GM21423 (cell line): ENCODE measurements around the gene VSX1.

ENCODE experiments used
- ATAC-seq: cut with Tn5 transposase; IDR thresholded peaks from one replicate; pipeline ENCODE4 v1.9.1; 2021; ENCODE audit warnings: mild to moderate bottlenecking, moderate library complexity; ENCODE audit not compliant: unreplicated experiment

VSX1 gene

DNA sequence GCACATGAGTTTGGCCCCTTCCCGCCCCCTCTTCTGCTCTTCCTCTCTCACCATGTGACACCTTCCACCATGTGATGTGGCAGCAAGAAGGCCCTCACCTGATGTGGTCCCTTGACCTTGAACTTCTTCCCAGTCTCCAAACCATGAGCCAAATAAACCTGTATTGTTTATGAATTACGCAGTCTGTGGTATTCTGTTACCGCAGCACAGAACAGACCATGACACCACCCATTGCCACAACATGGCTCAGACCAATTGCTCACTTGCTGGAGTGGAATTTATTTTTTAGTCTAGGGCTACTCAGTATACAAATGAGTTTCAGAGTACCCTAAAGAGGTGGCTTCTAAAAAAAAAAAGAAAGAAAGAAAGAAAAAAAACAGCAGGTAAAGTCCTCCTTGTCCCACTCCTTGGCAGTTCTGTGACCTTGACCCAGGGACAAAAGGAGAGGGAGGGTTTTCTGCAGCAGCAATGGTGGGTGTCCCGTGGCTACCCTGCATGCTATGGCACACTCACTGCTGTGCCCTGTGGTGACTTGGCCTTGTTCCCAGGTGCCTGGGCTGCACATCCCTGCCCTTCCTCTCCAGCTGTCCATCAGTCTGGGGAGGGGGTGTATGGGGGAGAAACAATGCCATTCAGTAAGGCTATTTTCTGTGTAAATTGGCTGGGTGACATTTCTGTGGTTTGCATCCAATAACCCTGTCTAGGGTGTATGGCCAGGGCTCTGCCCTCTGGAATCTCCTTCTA is 5.4 kb upstream of the VSX1 start:
- ATAC-seq = no peak

DNA sequence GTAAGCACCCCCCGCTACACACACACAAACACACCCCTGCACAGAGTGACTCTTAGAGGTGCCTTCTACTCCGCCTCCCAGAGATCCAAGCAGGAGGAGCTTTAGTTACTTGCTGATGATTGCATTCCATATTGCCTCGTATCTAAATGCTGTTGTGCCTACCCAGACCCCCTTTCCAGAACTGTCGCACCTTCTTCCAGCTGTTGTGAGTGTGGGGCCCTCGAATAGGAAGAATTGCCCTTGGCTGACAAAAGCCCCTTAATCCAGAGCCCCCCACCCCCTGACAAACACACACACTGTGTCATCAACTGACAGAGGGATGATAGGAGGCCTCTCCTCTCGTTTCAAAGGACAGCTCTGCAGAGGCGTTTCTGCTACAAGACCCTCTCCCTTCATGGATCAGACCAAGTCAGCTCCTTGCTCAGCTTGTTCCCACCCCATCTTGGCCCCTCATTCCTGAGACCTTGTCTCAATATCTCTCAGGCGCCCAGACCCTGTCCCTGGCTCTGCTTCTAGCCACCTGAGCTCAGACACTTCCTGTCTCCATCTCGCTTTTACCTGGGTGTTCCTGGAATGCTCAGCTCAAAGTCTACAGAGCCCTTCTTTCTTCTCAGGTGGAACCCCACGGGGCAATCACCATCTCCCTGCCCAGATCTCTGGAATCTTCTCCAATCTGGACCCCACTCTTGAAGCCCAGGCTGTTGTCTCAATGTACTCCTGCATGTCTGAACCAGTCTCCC is 4.0 kb upstream of the VSX1 start:
- ATAC-seq = no peak

DNA sequence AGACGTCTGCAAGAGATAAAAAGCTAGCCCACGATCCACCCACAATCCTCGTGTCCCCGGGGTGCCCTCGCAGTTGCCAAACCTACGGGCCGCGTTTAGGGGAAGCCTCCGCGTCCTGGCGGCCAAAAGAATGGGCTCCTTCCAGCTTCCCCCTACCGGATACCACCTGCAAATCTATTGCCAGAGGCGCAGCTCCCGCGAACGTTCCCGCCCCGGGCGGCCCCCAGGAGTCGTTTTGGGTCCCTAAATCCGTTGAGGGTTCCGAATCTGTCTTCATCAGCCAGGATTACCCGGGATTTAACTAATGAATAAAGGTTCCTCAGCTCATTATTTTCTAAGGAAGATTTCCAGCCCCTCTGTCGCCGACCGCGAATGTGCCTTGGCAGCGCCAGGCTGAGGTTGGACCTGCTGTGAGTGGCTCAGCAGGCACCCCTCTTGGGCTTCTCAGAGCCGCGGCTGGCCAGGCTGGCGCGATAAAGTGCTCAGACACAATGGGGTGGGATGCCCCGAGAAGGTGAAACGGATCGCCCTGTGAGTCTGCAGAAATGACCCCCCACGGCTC is 2.8 kb upstream of the VSX1 start:
- ATAC-seq = no peak

DNA sequence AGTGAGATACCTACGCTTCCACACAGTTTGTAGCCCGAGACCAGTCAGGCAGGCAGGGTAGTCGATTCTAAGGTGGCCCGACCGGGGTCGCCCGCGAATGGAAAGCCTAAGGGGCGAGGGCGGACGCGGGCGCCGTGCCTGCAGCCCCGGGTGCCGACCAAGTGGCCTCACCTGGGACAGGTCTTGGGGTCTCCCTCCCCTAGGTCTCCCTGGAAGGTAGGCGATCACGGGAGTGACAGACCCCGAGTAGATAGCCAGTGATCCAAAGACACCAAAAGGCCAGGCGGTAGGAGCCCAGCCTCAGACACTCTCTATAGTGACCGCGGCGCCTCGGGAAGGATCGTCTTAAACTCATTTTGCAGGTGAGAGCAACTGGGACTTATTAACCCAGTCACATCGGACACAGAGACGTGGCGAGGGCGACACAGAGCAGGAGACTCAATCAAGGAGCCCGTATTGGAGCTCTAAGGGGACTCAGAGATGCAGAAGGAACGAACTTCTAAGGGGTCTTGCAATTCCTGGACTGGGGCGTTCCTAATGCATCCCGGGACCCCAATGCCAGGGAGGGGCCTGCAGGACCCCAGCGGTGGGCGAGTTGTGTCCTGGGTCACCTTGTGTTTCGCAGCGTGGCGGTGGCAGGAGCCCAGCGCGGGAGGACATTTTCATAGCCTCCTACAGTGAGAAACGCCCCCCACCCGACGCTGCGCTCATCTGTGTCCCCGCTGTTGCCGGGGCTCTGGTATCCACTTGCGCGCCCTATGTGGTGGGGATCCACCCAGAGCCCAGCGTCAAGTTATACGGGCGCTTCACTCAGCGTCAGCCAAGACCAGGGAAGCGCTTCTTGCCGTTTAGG is 2.1 kb upstream of the VSX1 start:
- no peak for ATAC-seq

DNA sequence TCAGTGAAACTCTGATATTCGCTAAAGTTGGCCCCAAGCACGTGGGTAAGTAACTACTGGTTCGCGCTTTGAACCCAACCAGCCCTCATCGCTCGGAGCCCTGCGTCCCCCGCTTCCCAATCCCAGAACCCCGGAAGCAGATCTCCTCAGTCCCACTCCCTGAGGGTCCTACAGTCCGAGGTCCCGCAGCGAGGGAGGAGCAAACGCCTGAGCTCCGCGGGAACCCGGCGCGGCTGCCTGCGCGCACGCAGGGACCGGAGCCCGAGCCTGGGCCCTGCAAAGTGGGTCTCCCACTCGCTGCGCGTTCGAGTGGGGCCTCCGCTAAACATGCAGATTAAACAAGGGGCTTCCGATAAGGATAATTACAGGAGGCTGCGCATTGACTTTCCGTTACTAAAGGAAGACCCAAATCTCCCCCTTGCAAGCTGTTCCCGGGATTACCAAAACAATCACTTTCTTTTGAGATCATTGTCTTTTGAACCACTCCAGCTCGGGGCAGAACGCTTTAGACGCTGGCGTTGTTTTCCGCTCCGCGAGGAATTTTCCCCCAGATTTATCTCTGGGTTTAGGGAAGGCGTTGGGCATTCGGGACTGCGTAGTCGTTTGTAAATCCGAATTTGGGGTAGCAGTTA is 1.3 kb upstream of the VSX1 start:
- ATAC-seq = no peak

DNA sequence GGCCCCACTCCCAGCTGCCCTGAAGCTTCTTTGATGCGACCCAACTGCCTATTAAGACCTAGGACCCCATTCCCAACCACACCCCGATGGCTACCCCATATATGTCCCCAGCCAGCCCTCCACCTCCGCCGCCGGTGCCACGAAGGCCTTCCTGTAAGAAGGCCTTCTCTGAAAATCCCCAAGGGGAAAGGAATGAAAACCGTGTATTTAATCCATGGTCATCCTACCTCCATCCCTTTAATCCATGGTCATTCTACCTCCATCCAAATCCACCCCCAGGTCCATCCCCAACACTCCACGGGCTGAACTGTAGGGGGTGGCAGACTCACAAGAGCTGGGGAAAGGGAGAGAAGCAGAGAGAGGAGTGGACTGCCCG is 545 bp upstream of the VSX1 start:
- no peak for ATAC-seq

DNA sequence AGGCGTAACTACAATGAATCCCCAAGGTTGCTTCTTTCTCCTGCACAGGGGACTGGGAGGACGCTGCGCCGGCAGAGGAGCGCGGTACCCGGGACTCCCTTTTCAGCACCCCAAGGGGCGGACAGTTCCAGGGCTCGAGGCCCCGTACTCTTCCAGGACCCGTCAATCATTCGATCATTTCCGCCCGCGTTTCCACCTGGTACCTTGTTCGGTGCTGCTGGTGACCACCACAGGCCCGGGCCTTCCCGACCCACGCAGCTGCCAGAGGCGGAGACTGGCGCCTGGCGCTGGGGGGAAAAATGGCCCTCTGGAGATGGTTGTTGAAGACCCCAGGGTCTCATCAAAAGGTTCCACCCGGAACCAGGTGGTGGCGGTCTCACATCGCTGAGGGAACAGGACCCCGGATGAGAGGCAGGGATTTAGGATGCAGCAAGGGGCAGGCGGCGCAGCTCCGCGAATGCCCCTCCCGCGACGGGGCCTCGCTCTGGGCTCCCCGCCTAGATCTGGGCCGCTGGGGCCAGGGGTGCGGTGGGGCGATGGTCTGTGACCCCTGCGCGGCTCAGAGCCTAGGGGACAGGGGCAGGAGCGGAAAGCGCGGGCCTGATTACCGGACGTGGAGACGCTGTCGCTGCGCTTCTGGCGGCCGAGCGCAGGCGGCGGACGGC is 744 bp downstream of the VSX1 start:
- no peak for ATAC-seq

DNA sequence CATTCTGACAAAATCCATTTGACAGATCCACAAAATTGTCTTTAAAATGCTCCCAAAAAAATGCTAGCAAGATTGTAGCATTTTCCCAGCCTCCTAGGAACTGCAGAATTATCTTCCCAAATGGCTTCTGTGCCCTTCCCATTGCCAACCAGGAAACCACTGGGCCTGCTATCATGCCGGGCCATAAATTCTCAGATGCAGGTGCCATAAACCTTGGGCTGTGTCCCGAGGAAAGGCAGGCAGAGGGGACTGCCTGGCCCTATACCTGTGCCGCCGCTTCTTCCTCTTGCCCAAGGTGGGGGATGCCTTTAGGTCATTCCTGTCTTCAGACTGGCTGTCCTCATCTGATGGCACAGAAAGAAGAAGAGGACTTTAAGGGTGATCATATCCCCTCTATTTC is 2.8 kb downstream of the VSX1 start:
- no peak for ATAC-seq

DNA sequence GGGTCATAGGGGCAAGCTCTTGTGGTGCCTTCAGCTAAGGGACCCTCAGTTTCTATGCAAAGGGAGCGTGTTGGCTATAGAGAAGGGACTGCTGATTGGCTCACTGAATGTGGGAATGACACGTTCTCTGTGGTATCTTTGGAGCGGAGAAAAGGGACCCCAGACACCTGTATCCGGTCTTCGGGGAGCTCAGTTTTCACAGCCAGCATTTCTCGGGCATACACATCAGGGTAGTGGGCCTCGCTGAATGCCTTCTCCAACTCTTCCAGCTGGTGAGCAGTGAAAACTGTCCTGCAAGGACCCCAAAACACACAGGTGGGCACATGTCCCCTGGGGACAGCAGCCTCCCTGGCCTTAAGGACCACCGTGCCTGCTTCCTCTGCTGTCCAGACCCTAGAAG is 3.3 kb downstream of the VSX1 start:
- no peak for ATAC-seq

DNA sequence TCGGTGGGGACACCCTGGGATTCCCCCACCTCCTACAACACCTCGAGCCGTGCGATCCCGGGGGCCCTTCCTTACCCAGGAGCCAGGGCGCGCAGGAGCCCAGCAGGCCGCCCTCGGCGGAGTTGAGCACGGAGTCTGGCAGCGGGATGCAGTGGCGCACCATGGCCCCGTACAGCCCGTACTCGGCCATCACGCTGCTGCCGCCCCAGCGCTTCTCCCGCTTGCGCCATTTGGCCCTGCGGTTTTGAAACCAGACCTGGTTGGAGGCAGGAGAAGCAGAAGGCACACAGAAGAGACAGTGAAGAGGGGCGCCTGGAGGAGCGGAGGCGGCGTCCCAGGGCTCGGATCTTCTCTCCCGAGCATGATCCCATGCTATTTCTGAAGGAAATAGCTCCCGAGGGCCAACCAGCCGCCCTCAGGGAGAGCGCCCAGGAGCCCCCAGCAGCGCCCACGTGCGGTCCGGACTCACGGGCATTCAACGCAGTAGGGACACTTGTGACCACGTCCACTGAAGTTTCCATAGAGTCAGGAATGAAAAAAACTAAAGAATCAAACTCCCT is 4.3 kb downstream of the VSX1 start:
- ATAC-seq = no peak

DNA sequence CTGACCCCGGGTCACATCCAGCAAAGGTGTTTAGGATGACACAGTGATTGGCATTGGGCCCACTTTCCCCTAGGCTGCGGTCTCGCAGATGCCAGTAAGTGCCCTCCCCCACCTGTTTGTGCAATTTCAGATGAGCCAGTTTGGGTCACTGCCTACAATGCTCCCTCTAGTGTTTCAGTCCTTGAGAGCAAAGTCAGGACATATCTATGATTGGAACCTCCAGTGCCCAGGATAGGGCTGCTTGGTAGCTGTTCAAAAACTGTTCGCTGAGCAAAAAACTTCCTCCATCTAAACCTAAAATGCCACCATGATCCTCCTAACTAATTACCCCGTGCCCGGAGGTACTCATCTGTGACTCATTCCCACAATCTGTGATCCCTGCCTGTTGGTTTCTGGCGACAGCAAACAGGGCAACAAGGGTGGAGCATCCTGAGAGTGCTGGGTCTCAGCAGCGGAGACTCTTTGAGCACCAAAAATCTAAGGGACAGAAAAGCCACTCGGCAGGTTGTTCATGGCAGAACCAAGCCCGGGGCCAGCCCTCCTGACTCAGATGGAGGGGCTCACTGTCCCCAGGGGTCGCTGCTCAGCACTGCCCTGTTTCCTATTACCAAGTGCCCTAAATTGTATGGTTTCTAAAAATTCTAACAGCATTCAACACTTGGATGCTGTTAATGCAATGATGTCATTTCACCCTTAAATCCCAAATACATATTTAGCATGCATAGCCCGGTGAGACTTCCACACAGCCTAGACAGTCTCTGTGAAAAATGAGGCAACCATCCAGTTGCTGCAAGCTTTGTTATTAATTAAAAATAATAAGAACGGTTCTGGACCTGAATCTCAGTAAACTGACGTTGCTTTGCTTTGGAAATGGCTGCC is 5.0 kb downstream of the VSX1 start:
- ATAC-seq = no peak

DNA sequence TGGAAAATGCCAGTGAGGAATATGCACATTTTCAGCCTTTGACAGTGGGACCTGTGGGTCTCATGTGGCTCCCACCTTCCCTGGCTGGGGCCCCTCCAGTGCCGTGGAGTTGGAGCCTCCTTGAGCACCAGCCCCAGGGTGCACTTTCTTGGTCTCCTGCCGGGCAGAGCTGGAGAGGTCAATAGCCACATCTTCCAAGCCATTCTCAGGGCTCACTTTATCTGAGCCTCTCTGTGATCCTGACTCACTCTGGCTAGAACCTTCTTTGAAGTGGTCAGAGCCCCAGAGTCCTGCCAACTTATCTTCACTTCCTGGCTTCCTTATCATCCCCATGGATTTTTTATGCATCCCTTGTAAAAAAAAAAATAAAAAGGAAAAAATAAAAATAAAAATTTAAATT is 5.7 kb downstream of the VSX1 start:
- ATAC-seq = no peak

DNA sequence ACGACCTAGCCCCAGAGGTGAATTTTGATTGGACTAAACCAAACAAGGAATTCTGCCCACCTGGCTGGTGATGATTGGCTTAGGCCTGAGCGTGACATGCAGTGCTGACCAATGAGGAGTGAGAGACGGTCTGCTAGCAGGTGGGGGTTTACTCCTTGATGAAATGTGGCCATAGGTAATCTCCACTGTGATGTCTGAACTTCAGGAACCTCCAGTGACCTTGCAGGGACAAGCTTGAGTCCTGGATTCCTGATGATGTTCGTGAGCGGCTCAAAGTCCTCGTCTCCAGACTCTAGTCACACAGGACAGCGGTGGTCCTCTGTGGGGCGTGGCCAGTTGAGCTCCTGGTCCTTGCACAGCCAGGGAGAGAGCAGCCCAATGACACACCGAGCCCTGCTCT is 8.4 kb downstream of the VSX1 start:
- ATAC-seq = no peak

DNA sequence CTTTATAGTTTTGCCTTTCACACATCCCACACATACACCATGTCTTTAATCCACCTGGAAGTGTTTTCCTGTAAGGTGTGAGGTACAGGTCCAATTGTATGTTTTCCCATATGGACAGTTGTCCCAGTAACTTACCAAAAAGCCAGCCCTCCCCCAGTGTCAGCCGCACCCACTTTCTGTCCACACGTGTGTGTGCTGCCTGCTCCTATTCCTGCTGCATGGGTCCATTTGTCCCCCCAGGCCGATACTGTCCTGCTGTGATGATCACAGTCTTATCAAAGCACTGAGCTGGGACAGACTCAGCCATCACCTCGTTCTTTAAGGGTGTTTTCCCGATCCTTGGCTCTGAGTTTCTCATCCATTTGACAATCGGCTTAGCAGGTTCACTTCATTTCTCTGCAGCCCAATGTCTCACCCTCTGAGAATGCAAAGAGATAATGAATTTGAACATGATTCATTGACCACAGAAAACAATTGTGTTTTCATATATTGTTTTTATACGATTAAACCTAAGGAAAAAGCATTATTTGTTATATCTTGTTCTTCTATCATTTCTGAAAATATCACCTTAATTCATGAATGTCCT is 9.6 kb downstream of the VSX1 start:
- no peak for ATAC-seq

DNA sequence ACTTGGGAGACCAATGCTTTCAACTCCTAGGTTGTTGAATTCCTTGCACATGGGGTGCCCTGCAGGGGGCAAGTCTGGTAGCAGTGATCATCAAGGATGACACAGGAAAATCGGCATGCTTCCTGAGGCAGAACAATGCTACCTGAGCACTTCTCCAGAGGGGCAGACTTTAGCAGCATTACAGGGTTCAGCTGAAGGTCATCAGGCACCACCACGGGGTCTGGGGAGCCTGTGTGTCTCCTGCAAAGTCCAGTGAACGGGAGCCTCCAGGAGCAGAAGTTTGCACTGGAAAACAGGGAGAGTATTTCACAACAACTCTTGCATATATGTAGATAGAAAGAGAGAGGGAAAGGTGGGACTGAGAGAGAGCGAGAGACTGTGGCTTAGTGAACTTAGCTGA is 10.2 kb downstream of the VSX1 start:
- ATAC-seq = no peak

DNA sequence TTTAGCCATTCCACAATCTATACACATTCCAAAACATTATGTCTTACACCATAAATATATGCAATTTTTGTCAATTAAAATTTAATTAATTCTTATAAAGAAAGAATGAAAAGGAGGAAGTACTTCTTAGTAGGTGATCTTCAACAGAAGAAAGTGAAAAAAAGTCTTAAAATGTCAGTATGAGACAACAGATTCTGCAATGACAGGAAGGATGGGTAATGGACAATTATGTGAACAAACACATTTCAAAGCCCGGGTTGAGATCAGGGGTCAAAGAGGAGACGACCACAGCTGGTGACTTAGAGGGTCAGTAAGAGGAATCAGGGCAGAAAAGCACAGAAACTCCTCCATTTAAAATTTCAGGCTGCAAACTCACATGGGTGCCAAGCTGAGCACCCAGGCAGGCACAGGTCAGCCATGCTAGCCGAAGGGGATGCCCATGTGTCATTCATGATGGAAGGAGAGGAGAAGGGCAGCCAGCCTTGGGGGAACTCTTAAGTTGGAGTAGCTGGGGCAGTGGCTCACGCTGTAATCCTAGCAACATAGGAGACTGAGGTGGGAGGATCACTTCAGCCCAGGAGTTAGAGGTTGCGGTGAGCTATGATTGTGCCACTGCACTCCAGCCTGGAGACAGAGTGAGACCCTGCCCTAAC is 11.0 kb downstream of the VSX1 start:
- ATAC-seq = no peak

DNA sequence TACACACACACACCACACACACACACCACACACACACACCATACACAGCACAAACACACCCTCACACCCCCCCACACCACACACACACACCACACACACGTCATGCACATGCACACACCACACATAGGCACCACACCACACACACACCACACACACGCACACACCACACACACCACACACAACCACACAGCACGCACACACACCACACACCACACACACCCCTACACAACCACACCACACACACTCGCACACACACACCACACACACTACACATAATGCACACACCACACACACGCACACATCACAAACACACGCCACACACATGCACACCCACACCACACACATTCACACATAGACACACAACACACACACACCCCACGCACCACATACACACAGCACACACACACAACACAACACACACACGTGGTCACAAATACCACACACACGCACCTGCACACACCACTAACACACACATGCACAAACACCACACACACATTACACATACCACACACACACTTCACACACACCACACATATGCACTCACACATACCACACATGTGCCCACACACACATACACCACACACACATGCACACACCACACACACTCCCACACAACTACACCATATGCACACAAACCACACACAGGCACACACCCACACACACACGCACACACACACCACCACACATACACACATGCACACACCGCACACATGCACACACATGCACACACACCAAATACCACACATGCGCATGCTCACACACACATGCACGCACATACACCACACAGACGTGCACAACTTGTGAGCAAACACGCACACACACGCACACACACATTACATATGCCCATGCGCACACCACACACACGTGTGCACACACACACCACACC is 14.6 kb downstream of the VSX1 start:
- ATAC-seq = no peak
